ENCODE measurements around the gene CSKMT. TPM values are rescaled to one million over a fixed set of nuclear protein-coding genes. Genes with fewer than 3 reads are reported as not detected.
"Not testable (repeated sequence)": the region's sequence is repeated elsewhere in the genome, so short reads cannot be mapped to it uniquely, and the experiment has no call there.

Gene CSKMT
- total RNA-seq, 1 experiment from 2014 or later = 63.5 TPM

DNA sequence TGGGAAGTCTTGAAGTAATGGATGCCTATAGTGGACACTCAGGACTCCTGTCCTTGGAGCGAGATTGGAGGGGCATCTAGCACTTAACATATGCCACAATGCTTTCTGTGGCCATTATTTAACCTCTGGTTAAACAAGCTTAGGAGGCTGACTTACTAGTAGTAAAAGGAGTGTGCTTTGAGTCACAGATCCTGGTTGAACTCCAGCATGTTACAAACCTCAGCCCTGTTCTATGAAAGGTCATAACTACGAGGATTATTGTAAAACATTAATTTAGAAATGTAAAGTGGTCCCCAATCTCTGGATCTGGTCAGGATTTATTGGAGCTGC, 8.0 kb downstream of the CSKMT start:
- ATAC-seq (no peak), DNase-seq (ENCODE audit: low read depth, low spot score) (no peak)
- POLR2A ChIA-PET = interaction anchor here (1.3 to 4.3 kb wide), 3 partner anchors 8 to 168 kb away, joined by 4 to 21 read pairs (median 21); partner anchors contain the start of genes C11orf98, CSKMT and HNRNPUL2
- H3K4me2 ChIP-seq (ENCODE audit: low read length) = peak overlapping the region; percentile 95
- TF ChIP-seq ELF1 (IDR thresholded peaks at IDR 0.05; ENCODE audit: borderline replicate concordance, low read depth) (no peak), SRF (IDR thresholded peaks at IDR 0.05; ENCODE audit: low read depth) (no peak), SIN3A (IDR thresholded peaks at IDR 0.05; ENCODE audit: low read depth) (no peak), EZH2 (IDR thresholded peaks at IDR 0.05) (no peak), FOSL1 (IDR thresholded peaks at IDR 0.05; ENCODE audit: low read depth) (no peak), CEBPB (IDR thresholded peaks at IDR 0.05; ENCODE audit: low read depth) (no peak), EZH2phosphoT487 (IDR thresholded peaks at IDR 0.05; ENCODE audit: borderline replicate concordance) (no peak), JUND (IDR thresholded peaks at IDR 0.05) (no peak), POLR2A (IDR thresholded peaks at IDR 0.05; ENCODE audit: borderline replicate concordance, extremely low read depth, insufficient read depth, insufficient read length) (no peak), TCF7L2 (IDR thresholded peaks at IDR 0.05; ENCODE audit: borderline replicate concordance, extremely low read depth, insufficient read depth, insufficient read length) (no peak), EGR1 (IDR thresholded peaks at IDR 0.05; ENCODE audit: low read depth) (no peak)
- TF ChIP-seq, protein P1, sequence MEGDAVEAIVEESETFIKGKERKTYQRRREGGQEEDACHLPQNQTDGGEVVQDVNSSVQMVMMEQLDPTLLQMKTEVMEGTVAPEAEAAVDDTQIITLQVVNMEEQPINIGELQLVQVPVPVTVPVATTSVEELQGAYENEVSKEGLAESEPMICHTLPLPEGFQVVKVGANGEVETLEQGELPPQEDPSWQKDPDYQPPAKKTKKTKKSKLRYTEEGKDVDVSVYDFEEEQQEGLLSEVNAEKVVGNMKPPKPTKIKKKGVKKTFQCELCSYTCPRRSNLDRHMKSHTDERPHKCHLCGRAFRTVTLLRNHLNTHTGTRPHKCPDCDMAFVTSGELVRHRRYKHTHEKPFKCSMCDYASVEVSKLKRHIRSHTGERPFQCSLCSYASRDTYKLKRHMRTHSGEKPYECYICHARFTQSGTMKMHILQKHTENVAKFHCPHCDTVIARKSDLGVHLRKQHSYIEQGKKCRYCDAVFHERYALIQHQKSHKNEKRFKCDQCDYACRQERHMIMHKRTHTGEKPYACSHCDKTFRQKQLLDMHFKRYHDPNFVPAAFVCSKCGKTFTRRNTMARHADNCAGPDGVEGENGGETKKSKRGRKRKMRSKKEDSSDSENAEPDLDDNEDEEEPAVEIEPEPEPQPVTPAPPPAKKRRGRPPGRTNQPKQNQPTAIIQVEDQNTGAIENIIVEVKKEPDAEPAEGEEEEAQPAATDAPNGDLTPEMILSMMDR (IDR thresholded peaks at IDR 0.05 in 2 of 3, conservative IDR thresholded peaks at IDR 0.05 in 1 of 3; ENCODE audit: borderline replicate concordance in 1 of 3, insufficient read depth in 1 of 3, low read depth in 2 of 3, low read length in 2 of 3) = no peak
- TF ChIP-seq, protein P2, sequence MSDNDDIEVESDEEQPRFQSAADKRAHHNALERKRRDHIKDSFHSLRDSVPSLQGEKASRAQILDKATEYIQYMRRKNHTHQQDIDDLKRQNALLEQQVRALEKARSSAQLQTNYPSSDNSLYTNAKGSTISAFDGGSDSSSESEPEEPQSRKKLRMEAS (IDR thresholded peaks at IDR 0.05) = no peak
- TF ChIP-seq, protein P3, sequence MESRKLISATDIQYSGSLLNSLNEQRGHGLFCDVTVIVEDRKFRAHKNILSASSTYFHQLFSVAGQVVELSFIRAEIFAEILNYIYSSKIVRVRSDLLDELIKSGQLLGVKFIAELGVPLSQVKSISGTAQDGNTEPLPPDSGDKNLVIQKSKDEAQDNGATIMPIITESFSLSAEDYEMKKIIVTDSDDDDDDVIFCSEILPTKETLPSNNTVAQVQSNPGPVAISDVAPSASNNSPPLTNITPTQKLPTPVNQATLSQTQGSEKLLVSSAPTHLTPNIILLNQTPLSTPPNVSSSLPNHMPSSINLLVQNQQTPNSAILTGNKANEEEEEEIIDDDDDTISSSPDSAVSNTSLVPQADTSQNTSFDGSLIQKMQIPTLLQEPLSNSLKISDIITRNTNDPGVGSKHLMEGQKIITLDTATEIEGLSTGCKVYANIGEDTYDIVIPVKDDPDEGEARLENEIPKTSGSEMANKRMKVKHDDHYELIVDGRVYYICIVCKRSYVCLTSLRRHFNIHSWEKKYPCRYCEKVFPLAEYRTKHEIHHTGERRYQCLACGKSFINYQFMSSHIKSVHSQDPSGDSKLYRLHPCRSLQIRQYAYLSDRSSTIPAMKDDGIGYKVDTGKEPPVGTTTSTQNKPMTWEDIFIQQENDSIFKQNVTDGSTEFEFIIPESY (IDR thresholded peaks at IDR 0.05; ENCODE audit: extremely low read depth, insufficient replicate concordance, low read length) = no peak
- TF ChIP-seq, protein P4, sequence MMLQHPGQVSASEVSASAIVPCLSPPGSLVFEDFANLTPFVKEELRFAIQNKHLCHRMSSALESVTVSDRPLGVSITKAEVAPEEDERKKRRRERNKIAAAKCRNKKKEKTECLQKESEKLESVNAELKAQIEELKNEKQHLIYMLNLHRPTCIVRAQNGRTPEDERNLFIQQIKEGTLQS (IDR thresholded peaks at IDR 0.05) = no peak
- peaks cover 31 to 58% of the 10 kb centered on the region in 2 experiments for H3K4me1 ChIP-seq (ENCODE audit: control insufficient read depth in 1 of 2, insufficient read depth in 2 of 2, low read length in 2 of 2)
- H3K27me3 ChIP-seq (ENCODE audit: insufficient read depth, low read length) = no peaks in the 10 kb centered on the region
- H2AFZ ChIP-seq (ENCODE audit: low read depth, low read length, poor library complexity, severe bottlenecking) = no peak overlapping the region
- no peaks in the 10 kb centered on the region for H3K9me3 ChIP-seq (ENCODE audit: control insufficient read depth in 1 of 2, insufficient read depth in 1 of 2, low read depth in 1 of 2, low read length in 2 of 2)
- RAD21 ChIA-PET (ENCODE audit: low non-redundant PET in 1 of 2, low total read pairs in 2 of 2, uncharacterized antibody in 2 of 2, unreplicated experiment in 2 of 2) = no interaction called here
- intact Hi-C loops (cut with micrococcal nuclease) = loop anchor here (5.0 to 10.0 kb wide), 3 partner anchors 81 to 114 kb away; partner anchors contain the start of genes POLR2G, TMEM179B and TUT1
- peaks cover 6 to 11% of the 10 kb centered on the region in 2 experiments; a peak in 3 of 4 replicates for H3K36me3 ChIP-seq (ENCODE audit: control insufficient read depth in 1 of 2, insufficient read depth in 2 of 2, low read length in 2 of 2)
- peak overlapping the region; percentile 100 for H3K9ac ChIP-seq (ENCODE audit: low read length)
- H4K20me1 ChIP-seq (ENCODE audit: insufficient read depth) = no peaks in the 10 kb centered on the region
- H3K27ac ChIP-seq (ENCODE audit: low read depth, low read length) = peak overlapping the region; percentile 98
- peaks cover 79% of the 10 kb centered on the region for H3K79me2 ChIP-seq (ENCODE audit: insufficient read depth, low read length)
- no peaks in the 10 kb centered on the region for H3K9me2 ChIP-seq (ENCODE audit: insufficient read depth)
- H3K4me3 ChIP-seq (replicated peaks in 1 of 2; ENCODE audit: low read depth in 1 of 2, low read length in 2 of 2) = peak overlapping the region; percentile 96 to 97
- BruUV-seq (replicated peaks) = no TSS peak
- CTCF ChIA-PET = no interaction called here

DNA sequence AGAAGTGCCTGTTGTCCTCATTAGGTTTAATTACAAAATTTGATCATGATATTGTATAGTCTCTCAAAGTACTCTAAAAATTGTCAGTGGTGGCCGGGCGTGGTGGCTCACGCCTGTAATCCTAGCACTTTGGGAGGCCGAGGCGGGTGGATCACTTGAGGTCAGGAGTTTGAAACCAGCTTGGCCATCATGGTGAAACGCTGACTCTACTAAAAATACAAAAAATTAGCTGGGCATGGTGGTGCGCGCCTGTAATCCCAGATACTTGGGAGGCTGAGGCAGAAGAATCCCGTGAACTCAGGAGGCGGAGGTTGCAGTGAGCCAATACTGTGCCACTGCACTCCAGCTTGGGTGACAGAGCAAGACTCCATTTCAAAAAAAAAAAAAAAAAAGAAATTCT, 10.3 kb downstream of the CSKMT start:
- H3K9me3 ChIP-seq (ENCODE audit: control insufficient read depth in 1 of 2, insufficient read depth in 1 of 2, low read depth in 1 of 2, low read length in 2 of 2); H3K4me2 ChIP-seq (ENCODE audit: low read length); H2AFZ ChIP-seq (ENCODE audit: low read depth, low read length, poor library complexity, severe bottlenecking); H4K20me1 ChIP-seq (ENCODE audit: insufficient read depth); H3K4me3 ChIP-seq (replicated peaks in 1 of 2; ENCODE audit: low read depth in 1 of 2, low read length in 2 of 2); H3K9me2 ChIP-seq (ENCODE audit: insufficient read depth); DNase-seq (ENCODE audit: low read depth, low spot score); BruUV-seq (replicated peaks); H3K27ac ChIP-seq (ENCODE audit: low read depth, low read length); H3K27me3 ChIP-seq (ENCODE audit: insufficient read depth, low read length); RAD21 ChIA-PET (ENCODE audit: low non-redundant PET in 1 of 2, low total read pairs in 2 of 2, uncharacterized antibody in 2 of 2, unreplicated experiment in 2 of 2); CTCF ChIA-PET; ATAC-seq; H3K9ac ChIP-seq (ENCODE audit: low read length): not testable (repeated sequence)
- H3K4me1 ChIP-seq (ENCODE audit: control insufficient read depth in 1 of 2, insufficient read depth in 2 of 2, low read length in 2 of 2) = peaks cover 33 to 54% of the 10 kb centered on the region in 2 experiments
- peaks cover 78% of the 10 kb centered on the region for H3K79me2 ChIP-seq (ENCODE audit: insufficient read depth, low read length)
- intact Hi-C loops (cut with micrococcal nuclease) = loop anchor here (10.0 kb wide), 1 partner anchor 89 kb away; the partner anchor contains the start of gene POLR2G
- POLR2A ChIA-PET = interaction anchor here (1.4 to 3.9 kb wide), 3 partner anchors 10 to 86 kb away, joined by 3 to 21 read pairs (median 6); partner anchors contain the start of genes C11orf98, CSKMT, POLR2G and TUT1
- H3K36me3 ChIP-seq (ENCODE audit: control insufficient read depth in 1 of 2, insufficient read depth in 2 of 2, low read length in 2 of 2) = peaks cover 6 to 11% of the 10 kb centered on the region in 2 experiments; a peak in 3 of 4 replicates

Measured in HCT116 (cell line).